SK-N-SH treated with all-trans-retinoic acid at 6 μM for 48 hours (cell line): Measurements from ENCODE around the gene SH3PXD2A.

Experiments
- SNAI2 ChIP-seq: fragments of 250-450 bp; sonication (Bioruptor Pico); IDR thresholded peaks from 2 replicates; pipeline ENCODE4 v1.5.0; 2020; ENCODE audit warnings: mild to moderate bottlenecking, moderate library complexity
- ZFP3 ChIP-seq: fragments of 250-450 bp; sonication (Bioruptor Pico); IDR thresholded peaks from 2 replicates; pipeline ENCODE4 v1.5.0; 2020; ENCODE audit warnings: mild to moderate bottlenecking, moderate library complexity
- ZFP30 ChIP-seq: fragments of 450-650 bp; formaldehyde crosslinking; IDR thresholded peaks from 2 replicates; pipeline ENCODE4 v1.5.0; 2022; ENCODE audit warnings: mild to moderate bottlenecking, moderate library complexity
- ZNF565 ChIP-seq: fragments of 450-650 bp; formaldehyde crosslinking; conservative IDR thresholded peaks from 2 replicates; pipeline ENCODE4 v1.5.0; 2020; ENCODE audit warnings: low read depth, mild to moderate bottlenecking, moderate library complexity

DNA sequence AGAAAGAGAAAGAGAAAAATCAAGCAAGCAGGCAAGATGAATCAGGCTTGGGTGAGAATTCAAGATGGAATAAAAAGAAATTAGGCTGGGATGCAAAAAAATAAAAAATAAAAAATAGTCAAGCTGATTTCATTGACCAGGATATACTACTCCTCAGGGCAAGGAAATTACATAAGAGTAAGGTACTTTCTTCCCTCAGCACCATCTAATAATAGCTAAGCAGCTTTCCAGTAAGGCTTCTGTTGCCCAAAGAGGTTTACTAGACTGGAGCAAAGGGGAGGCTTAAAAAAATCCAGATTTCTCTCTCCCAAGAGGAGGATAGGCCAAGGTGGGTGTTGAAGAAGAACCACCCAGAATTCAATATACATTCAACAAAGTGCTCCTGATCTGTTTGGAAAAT lies 268.3 kb downstream of the SH3PXD2A start:
- TF ChIP-seq SNAI2 (CRISPR knock-in tag) = no peak
- TF ChIP-seq ZFP30 (CRISPR knock-in tag) = no peak
- TF ChIP-seq ZFP3 (CRISPR knock-in tag) = no peak
- TF ChIP-seq ZNF565 = no peak
